Measurements from ENCODE around the gene ZFAND3.

DNA sequence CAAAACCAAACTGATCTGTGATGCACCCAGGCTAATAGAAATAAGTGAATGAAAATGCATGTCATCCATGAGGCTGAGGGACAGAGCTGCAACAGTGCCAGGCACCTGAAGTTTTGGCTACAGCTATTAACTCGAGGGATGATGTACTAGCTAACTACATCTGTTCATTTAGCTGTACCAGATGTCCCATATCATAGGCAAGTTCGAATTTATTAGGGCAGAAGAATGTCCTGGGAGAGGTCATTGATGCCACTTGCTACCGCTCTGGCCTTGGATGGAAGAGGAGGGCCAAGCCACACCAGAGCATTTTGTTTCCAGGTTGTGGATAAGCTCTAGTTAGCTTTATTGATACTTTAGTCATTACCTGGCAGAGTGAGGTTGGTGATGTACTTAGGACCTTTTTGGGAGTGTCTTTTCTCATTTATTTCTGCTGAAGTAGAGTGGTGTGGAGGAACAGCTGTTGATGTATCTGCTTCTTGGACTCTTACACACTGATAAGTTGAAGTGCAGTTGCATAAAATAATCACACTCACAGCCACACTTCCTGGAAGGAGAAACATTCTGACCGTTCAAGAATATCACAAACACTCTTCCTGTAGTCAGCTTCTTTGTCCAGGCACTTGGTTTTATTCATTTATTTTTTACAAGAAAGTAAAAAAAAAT, 8.2 kb downstream of the ZFAND3 start:
- TF ChIP-seq CTCF (IDR thresholded peaks at IDR 0.05) (no peak), EZH2 (IDR thresholded peaks at IDR 0.05; ENCODE audit: borderline replicate concordance, insufficient read depth, low read depth, low read length, poor library complexity, severe bottlenecking) (no peak)
